GM12892 (cell line): Measurements from ENCODE around the gene GDA.

Source experiments
- POLR2A ChIP-seq: IDR thresholded peaks from 2 replicates; pipeline ENCODE4 v1.6.1; 2011; ENCODE audit warnings: low read depth, low read length, control low read depth
- TAF1 ChIP-seq: IDR thresholded peaks from 2 replicates; pipeline ENCODE4 v1.6.1; 2011; ENCODE audit warnings: low read depth, mild to moderate bottlenecking, control low read depth, low read length, borderline replicate concordance

GRCh38 chr9:72131206-72131605 is 18.0 kb upstream of the GDA start:
- TF ChIP-seq POLR2A (no peak), TAF1 (no peak)
